ENCODE results near the gene XYLT1. TPM values are rescaled to one million over a fixed set of nuclear protein-coding genes. Genes with fewer than 3 reads are reported as not detected.

Gene XYLT1
- polyA plus RNA-seq, 1 donor (not counting 4 experiments of a cell fraction or from before 2014, with no cell fraction given) = 4.4 TPM

GRCh38 chr16:17229131-17229530 lies 241.6 kb downstream of the XYLT1 start:
- peak overlapping the region; percentile 34 for H3K4me2 ChIP-seq (ENCODE audit: control insufficient read depth, extremely low read depth, insufficient read depth, low read depth, low read length)
- no peaks in the 10 kb centered on the region for H3K9me3 ChIP-seq (ENCODE audit: control insufficient read depth, low read depth, low read length)
- DNase-seq (ENCODE audit: low read depth, low spot score) (peak; percentile 28), FAIRE-seq (no peak)
- no peak overlapping the region for H2AFZ ChIP-seq (ENCODE audit: control insufficient read depth, low read length)
- no peak overlapping the region for H3K4me3 ChIP-seq (ENCODE audit: control insufficient read depth in 2 of 3, extremely low read depth in 1 of 3, insufficient read depth in 2 of 3, low read depth in 1 of 3, low read length in 3 of 3)
- dilution Hi-C loops (cut with MboI; ENCODE audit: extremely low pct_ligation_motif_present, low sequenced_read_pairs) = no loop called here
- peak overlapping the region; percentile 66 for H3K27ac ChIP-seq (ENCODE audit: control insufficient read depth, insufficient read depth, low read length)
- H3K9me1 ChIP-seq (ENCODE audit: control insufficient read depth, extremely low read depth, insufficient read depth, low read length) = peaks cover 4% of the 10 kb centered on the region
- no peaks in the 10 kb centered on the region for H3K36me3 ChIP-seq (ENCODE audit: control insufficient read depth in 2 of 2, extremely low read depth in 1 of 2, insufficient read depth in 2 of 2, low read length in 2 of 2)
- H4K20me1 ChIP-seq (ENCODE audit: control insufficient read depth, extremely low read depth, insufficient read depth, low read length) = no peaks in the 10 kb centered on the region
- H3K27me3 ChIP-seq (ENCODE audit: control insufficient read depth, extremely low read depth, insufficient read depth, low read length) = no peaks in the 10 kb centered on the region
- H3K4me1 ChIP-seq (ENCODE audit: control insufficient read depth, extremely low read depth, insufficient read depth, low read length) = peaks cover 65% of the 10 kb centered on the region
- TF ChIP-seq CTCF (optimal IDR thresholded peaks at IDR 0.05 in 1 of 3, IDR thresholded peaks at IDR 0.05 in 1 of 3, conservative IDR thresholded peaks at IDR 0.05 in 1 of 3; ENCODE audit: extremely low read depth in 1 of 3, insufficient read depth in 2 of 3, low read length in 3 of 3) = no peak
- TF ChIP-seq EZH2 (IDR thresholded peaks at IDR 0.05; ENCODE audit: low read length) = no peak
- no peaks in the 10 kb centered on the region for H3K79me2 ChIP-seq (ENCODE audit: control insufficient read depth, insufficient read depth, low read length)
- no peak overlapping the region for H3K9ac ChIP-seq (ENCODE audit: control insufficient read depth, extremely low read depth, insufficient read depth, low read length)

- Histone ChIP-seq H3K36me3 (ENCODE audit: control insufficient read depth in 2 of 2, extremely low read depth in 1 of 2, insufficient read depth in 2 of 2, low read length in 2 of 2) (no peaks in the 10 kb centered on the region), H3K27me3 (ENCODE audit: control insufficient read depth, extremely low read depth, insufficient read depth, low read length) (no peaks in the 10 kb centered on the region), H3K4me2 (ENCODE audit: control insufficient read depth, extremely low read depth, insufficient read depth, low read depth, low read length) (no peak overlapping the region), H2AFZ (ENCODE audit: control insufficient read depth, low read length) (no peak overlapping the region), H4K20me1 (ENCODE audit: control insufficient read depth, extremely low read depth, insufficient read depth, low read length) (no peaks in the 10 kb centered on the region), H3K79me2 (ENCODE audit: control insufficient read depth, insufficient read depth, low read length) (no peaks in the 10 kb centered on the region), H3K9me1 (ENCODE audit: control insufficient read depth, extremely low read depth, insufficient read depth, low read length) (peaks cover 4% of the 10 kb centered on the region), H3K9ac (ENCODE audit: control insufficient read depth, extremely low read depth, insufficient read depth, low read length) (no peak overlapping the region), H3K4me1 (ENCODE audit: control insufficient read depth, extremely low read depth, insufficient read depth, low read length) (peaks cover 61% of the 10 kb centered on the region), H3K27ac (ENCODE audit: control insufficient read depth, insufficient read depth, low read length) (peak overlapping the region; percentile 66), H3K9me3 (ENCODE audit: control insufficient read depth, low read depth, low read length) (no peaks in the 10 kb centered on the region), H3K4me3 (ENCODE audit: control insufficient read depth in 2 of 3, extremely low read depth in 1 of 3, insufficient read depth in 2 of 3, low read depth in 1 of 3, low read length in 3 of 3) (no peak overlapping the region)
- no peak for DNase-seq (ENCODE audit: low read depth, low spot score)
- FAIRE-seq = no peak
- dilution Hi-C loops (cut with MboI; ENCODE audit: extremely low pct_ligation_motif_present, low sequenced_read_pairs) = no loop called here
- TF ChIP-seq CTCF (optimal IDR thresholded peaks at IDR 0.05 in 1 of 3, IDR thresholded peaks at IDR 0.05 in 1 of 3, conservative IDR thresholded peaks at IDR 0.05 in 1 of 3; ENCODE audit: extremely low read depth in 1 of 3, insufficient read depth in 2 of 3, low read length in 3 of 3) (no peak), EZH2 (IDR thresholded peaks at IDR 0.05; ENCODE audit: low read length) (no peak)
Observed at GRCh38 chr16:17228708-17229055, 242.1 kb downstream of the XYLT1 start.
